ENCODE measurements around the gene EIF5AL1.
"Not testable (repeated sequence)": the region's sequence is repeated elsewhere in the genome, so short reads cannot be mapped to it uniquely, and the experiment has no call there.

DNA sequence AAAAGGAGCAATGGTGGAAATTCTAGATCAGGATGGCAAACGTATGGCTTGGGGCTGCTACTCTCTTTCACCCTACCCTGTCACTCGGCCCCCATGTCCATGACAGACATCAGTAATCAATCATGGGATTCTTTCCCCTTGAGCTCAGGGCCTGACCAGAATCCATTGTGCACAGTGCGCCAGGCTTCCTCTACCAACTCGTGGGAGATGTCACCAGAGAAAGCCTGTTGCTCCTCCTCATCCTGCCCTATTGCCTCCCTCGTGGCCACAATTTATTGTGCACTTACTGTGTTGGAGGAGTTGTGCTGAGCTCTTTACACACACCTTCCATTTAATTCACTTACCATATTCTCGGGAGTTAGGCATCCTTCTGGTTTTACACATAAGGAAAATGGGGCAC, 26.0 kb downstream of the EIF5AL1 start:
- TF ChIP-seq, protein P1, sequence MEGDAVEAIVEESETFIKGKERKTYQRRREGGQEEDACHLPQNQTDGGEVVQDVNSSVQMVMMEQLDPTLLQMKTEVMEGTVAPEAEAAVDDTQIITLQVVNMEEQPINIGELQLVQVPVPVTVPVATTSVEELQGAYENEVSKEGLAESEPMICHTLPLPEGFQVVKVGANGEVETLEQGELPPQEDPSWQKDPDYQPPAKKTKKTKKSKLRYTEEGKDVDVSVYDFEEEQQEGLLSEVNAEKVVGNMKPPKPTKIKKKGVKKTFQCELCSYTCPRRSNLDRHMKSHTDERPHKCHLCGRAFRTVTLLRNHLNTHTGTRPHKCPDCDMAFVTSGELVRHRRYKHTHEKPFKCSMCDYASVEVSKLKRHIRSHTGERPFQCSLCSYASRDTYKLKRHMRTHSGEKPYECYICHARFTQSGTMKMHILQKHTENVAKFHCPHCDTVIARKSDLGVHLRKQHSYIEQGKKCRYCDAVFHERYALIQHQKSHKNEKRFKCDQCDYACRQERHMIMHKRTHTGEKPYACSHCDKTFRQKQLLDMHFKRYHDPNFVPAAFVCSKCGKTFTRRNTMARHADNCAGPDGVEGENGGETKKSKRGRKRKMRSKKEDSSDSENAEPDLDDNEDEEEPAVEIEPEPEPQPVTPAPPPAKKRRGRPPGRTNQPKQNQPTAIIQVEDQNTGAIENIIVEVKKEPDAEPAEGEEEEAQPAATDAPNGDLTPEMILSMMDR (conservative IDR thresholded peaks at IDR 0.05; ENCODE audit: low read depth, low read length) = not testable (repeated sequence)
- not testable (repeated sequence) for TF ChIP-seq RFX5 (IDR thresholded peaks at IDR 0.05; ENCODE audit: low read depth, low read length); MXI1 (IDR thresholded peaks at IDR 0.05; ENCODE audit: borderline replicate concordance, low read depth, low read length); POLR2A (IDR thresholded peaks at IDR 0.05; ENCODE audit: low read depth, low read length); CEBPB (IDR thresholded peaks at IDR 0.05; ENCODE audit: low read depth, low read length)

Data from IMR-90 (cell line).